Activated T-helper 1 cell treated with anti-CD3 and anti-CD28 coated beads, Interleukin-12 subunit alpha, Interleukin-12 subunit beta, Interleukin-2, Interleukin-4 antibody, amounts not matched to agents 30 ng/mL and 10 ng/mL and 1 ng/mL, durations not matched to agents 14 hours and 24 hours and 36 hours (primary cell): Measurements from ENCODE around the gene GREB1. TPM values are rescaled to one million over a fixed set of nuclear protein-coding genes. Genes with fewer than 3 reads are reported as not detected.

Experiments used
- DNase-seq: peaks from one replicate; pipeline ENCODE4 v3.0.0; 2021; ENCODE audit warnings: low spot score
- H3K27ac Mint-ChIP-seq: one replicate; pipeline ENCODE4 v1.8.0; 2021; ENCODE audit warnings: mild to moderate bottlenecking, mixed read lengths
- H3K27me3 Mint-ChIP-seq: one replicate; pipeline ENCODE4 v1.8.0; 2022; ENCODE audit warnings: mild to moderate bottlenecking, moderate library complexity, mixed read lengths; ENCODE audit not compliant: insufficient read depth
- H3K36me3 Mint-ChIP-seq: one replicate; pipeline ENCODE4 v1.8.0; 2021; ENCODE audit warnings: low read depth, mixed read lengths
- H3K4me1 Mint-ChIP-seq: one replicate; pipeline ENCODE4 v1.8.0; 2021; ENCODE audit warnings: low read depth, mixed read lengths
- H3K4me3 Mint-ChIP-seq: one replicate; pipeline ENCODE4 v1.8.0; 2021; ENCODE audit warnings: mild to moderate bottlenecking, moderate library complexity, mixed read lengths
- H3K9me3 Mint-ChIP-seq: one replicate; pipeline ENCODE4 v1.8.0; 2021; ENCODE audit warnings: mixed read lengths
- intact Hi-C: fragments of 100-400 bp; cut with micrococcal nuclease; formaldehyde crosslinking; loops from one replicate; pipeline ENCODE4 v1.15.1; 2024
- total RNA-seq: library from RNA; stranded (reverse); gene quantifications from 2 replicates; pipeline ENCODE4 v1.2.3, GENCODE V29; 2022

Gene GREB1
- total RNA-seq, 1 donor from 2014 or later: 0.41 TPM

GRCh38 chr2:11578081-11578948 is 44.5 kb downstream of the GREB1 start:
- Mint-ChIP-seq H3K27ac (no peak overlapping the region), H3K36me3 (no peaks in the 10 kb centered on the region), H3K9me3 (no peaks in the 10 kb centered on the region), H3K27me3 (peaks cover 5% of the 10 kb centered on the region), H3K4me1 (no peaks in the 10 kb centered on the region), H3K4me3 (no peak overlapping the region)
- no peak for DNase-seq
- intact Hi-C loops: no loop called here

- Mint-ChIP-seq H3K27ac (no peak overlapping the region), H3K36me3 (no peaks in the 10 kb centered on the region), H3K4me3 (no peak overlapping the region), H3K4me1 (peaks cover 5% of the 10 kb centered on the region), H3K27me3 (peaks cover 5% of the 10 kb centered on the region), H3K9me3 (no peaks in the 10 kb centered on the region)
- intact Hi-C loops: no loop called here
- DNase-seq: no peak
Observed at GRCh38 chr2:11578986-11579774, 45.3 kb downstream of the GREB1 start.

- peaks cover 5% of the 10 kb centered on the region for H3K27me3 Mint-ChIP-seq
Observed at GRCh38 chr2:11579867-11580659, 46.2 kb downstream of the GREB1 start.

DNA sequence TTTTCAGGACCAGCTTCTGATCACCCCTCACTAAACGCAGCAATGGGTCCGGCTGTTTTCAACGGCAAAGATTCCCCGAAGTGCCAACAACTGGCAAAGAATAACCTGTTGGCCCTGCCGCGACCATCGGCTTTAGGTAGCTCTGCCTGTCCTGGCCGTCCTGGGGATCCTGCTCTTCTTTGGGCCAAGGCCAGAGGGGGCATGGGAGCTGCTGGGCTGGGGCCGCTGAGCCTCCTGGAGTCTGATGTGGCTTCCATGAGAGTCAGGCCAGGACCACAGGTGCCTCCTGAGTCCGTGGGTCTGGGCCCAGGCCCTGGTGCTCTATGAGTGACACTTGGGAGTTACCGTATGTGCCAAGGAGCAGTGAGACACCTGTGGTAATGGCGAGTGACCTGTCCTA is 46.9 kb downstream of the GREB1 start:
- Mint-ChIP-seq H3K36me3 (no peaks in the 10 kb centered on the region), H3K4me3 (no peak overlapping the region)
- intact Hi-C loops: loop anchor here (5.0 kb wide), 2 partner anchors 343 to 768 kb away; partner anchors contain the start of gene PDIA6

More at GRCh38 chr2:11579867-11580659, 46.2 kb downstream of the GREB1 start:
- Mint-ChIP-seq H3K4me1 (peaks cover 10% of the 10 kb centered on the region), H3K4me3 (no peak overlapping the region), H3K27ac (no peak overlapping the region), H3K9me3 (no peaks in the 10 kb centered on the region), H3K36me3 (no peaks in the 10 kb centered on the region)
- intact Hi-C loops: loop anchor here (5.0 kb wide), 2 partner anchors 343 to 768 kb away; partner anchors contain the start of gene PDIA6
- DNase-seq: no peak

DNA sequence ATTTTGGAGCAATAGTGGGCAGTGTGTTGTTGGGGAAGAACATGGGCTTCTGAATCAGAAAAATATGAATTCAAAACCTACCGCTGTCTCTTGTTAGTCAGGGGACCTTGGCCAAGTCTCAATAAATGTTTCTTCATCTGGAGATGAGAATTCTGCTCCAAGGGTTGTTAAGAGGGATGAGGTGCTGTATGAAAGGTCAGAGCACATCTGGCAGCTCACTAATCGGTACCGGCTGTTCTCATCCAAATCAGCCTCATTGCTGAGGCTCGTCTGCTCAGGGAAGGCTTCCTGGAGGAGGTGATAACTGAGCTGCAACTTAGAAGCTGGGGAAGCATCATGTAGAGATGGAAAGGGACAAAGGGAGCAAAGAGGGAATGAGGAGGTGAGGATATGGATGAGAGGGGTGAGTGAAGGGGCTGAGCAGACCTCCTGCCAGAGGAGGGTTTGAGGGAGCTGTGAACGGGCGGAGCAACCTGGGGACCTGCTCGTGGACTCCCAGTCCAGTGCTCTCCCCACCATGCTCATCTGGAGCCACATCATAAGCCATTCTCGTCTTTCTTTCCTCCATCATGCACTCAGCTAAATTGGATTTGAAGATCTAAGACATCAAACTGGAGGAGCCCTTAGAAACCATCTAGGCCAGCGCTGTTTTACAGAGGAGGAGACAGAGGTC is 47.4 kb downstream of the GREB1 start:
- no peak overlapping the region for H3K27ac Mint-ChIP-seq
- H3K9me3 Mint-ChIP-seq: no peaks in the 10 kb centered on the region
- H3K4me1 Mint-ChIP-seq: peaks cover 10% of the 10 kb centered on the region
- H3K36me3 Mint-ChIP-seq: no peaks in the 10 kb centered on the region
- no peak for DNase-seq
- H3K27me3 Mint-ChIP-seq: peaks cover 8% of the 10 kb centered on the region
- intact Hi-C loops: loop anchor here (5.0 kb wide), 2 partner anchors 344 to 769 kb away; partner anchors contain the start of gene PDIA6
- H3K4me3 Mint-ChIP-seq: no peak overlapping the region

More for the DNA sequence above, 46.9 kb downstream of the GREB1 start:
- Mint-ChIP-seq H3K4me1 (peaks cover 10% of the 10 kb centered on the region), H3K27me3 (peaks cover 6% of the 10 kb centered on the region), H3K9me3 (no peaks in the 10 kb centered on the region), H3K27ac (no peak overlapping the region)
- no peak for DNase-seq

GRCh38 chr2:11581797-11582611 is 48.2 kb downstream of the GREB1 start:
- Mint-ChIP-seq H3K4me1 (peaks cover 10% of the 10 kb centered on the region), H3K4me3 (no peak overlapping the region), H3K27ac (no peak overlapping the region), H3K27me3 (peaks cover 11% of the 10 kb centered on the region), H3K36me3 (no peaks in the 10 kb centered on the region), H3K9me3 (no peaks in the 10 kb centered on the region)
- no peak for DNase-seq
- intact Hi-C loops: loop anchor here (5.0 kb wide), 2 partner anchors 345 to 770 kb away; partner anchors contain the start of gene PDIA6

- no peaks in the 10 kb centered on the region for H3K9me3 Mint-ChIP-seq
- no peak for DNase-seq
- intact Hi-C loops: loop anchor here (5.0 kb wide), 2 partner anchors 345 to 770 kb away; partner anchors contain the start of gene PDIA6
- H3K36me3 Mint-ChIP-seq: no peaks in the 10 kb centered on the region
- H3K4me3 Mint-ChIP-seq: no peak overlapping the region
- peak overlapping the region; percentile 26 for H3K27ac Mint-ChIP-seq
- peaks cover 12% of the 10 kb centered on the region for H3K27me3 Mint-ChIP-seq
- peaks cover 10% of the 10 kb centered on the region for H3K4me1 Mint-ChIP-seq
Observed at GRCh38 chr2:11582612-11582861, 48.7 kb downstream of the GREB1 start.

DNA sequence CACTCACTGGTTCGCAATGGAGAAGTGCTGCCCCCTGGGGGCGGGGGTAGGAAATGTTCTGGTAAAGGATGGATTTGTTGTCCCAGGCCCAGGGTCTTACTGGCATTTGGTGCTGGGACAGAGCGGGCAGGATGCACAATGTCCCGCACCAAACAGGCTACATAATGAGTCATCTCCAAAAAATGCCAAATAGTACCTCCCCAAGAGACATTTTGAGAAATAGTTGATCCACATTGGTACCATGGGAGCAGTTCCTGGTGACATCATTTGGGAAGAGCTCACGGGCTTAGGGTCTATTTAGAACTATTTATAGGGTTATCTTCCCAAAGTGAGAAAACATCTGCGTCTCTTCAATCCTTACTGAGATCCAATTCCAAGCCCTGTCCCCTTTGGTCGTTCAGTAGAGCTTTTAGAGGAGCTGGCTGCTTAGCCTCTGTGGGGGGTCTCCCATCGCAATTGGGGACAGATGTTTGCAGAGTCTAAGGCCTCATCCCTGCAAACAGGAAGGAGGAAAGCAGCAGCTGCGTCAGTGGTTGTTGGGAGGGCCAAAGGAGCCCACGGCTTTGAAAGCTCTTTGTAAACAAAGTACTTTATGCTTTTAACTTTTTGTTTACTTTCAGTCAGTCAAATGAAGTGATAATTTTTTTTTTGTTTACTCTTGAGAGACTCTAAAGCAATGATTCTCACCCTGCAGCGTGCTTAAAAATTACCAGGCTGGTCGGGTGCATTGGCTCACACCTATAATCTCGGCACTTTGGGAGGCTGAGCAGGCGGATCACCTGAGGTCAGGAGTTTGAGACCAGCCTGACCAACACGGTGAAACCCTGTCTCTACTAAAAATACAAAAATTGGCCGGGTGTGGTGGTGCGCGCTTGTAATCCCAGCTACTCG is 49.3 kb downstream of the GREB1 start:
- Mint-ChIP-seq H3K4me1 (peaks cover 10% of the 10 kb centered on the region), H3K27ac (peak overlapping the region; percentile 26), H3K27me3 (peaks cover 11% of the 10 kb centered on the region), H3K36me3 (no peaks in the 10 kb centered on the region), H3K9me3 (no peaks in the 10 kb centered on the region), H3K4me3 (no peak overlapping the region)
- DNase-seq: peak; percentile 31
- intact Hi-C loops: loop anchor here (5.0 kb wide), 2 partner anchors 346 to 771 kb away; partner anchors contain the start of gene PDIA6

DNA sequence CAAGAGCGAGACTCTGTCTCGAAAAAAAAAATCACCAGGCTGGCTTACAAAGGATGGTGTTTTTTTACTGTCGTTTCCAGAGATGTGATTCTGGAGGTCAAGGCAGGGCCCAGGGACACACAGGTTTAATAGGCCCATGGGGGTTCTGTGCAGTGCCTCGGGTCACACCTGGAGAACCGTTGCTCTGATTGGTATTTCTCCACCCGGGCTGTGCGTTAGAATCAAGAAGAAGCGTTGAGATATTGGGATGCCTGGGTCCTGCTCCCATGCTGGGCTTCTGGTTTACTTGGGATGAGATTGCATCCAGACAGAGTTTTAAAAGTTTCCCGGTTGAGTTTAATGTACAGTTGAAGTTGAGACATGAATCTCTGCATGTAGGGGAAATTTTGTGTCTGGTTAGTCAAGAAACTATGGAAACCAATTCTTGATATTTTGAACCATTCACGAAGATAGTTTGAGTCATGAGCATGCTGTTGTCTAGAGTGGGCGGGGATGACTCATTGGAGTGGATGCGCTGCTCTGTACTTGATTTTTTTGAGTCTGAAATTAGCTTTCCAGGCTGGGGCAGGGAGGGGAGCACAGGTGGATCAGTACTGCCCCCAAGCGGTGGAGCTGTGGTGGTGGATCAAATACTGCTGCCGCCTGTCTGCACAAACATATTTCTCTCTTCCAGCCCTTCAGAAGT is 50.1 kb downstream of the GREB1 start:
- DNase-seq: peak; percentile 57
- Mint-ChIP-seq H3K4me1 (peaks cover 10% of the 10 kb centered on the region), H3K4me3 (no peak overlapping the region), H3K27ac (peak overlapping the region; percentile 68), H3K9me3 (no peaks in the 10 kb centered on the region), H3K27me3 (peaks cover 11% of the 10 kb centered on the region), H3K36me3 (no peaks in the 10 kb centered on the region)
- intact Hi-C loops: loop anchor here (1.0 to 5.0 kb wide), 11 partner anchors 106 to 772 kb away; partner anchors contain the start of genes E2F6, PDIA6 and SLC66A3

GRCh38 chr2:11584525-11585056 is 50.7 kb downstream of the GREB1 start:
- no peaks in the 10 kb centered on the region for H3K36me3 Mint-ChIP-seq
- intact Hi-C loops: loop anchor here (1.0 to 5.0 kb wide), 11 partner anchors 106 to 772 kb away; partner anchors contain the start of genes E2F6, PDIA6 and SLC66A3
- peaks cover 11% of the 10 kb centered on the region for H3K27me3 Mint-ChIP-seq
- H3K9me3 Mint-ChIP-seq: no peaks in the 10 kb centered on the region
- H3K4me3 Mint-ChIP-seq: no peak overlapping the region
- H3K27ac Mint-ChIP-seq: peak overlapping the region; percentile 31
- DNase-seq: no peak
- peaks cover 10% of the 10 kb centered on the region for H3K4me1 Mint-ChIP-seq
